Liver (tissue), 9 donors: ENCODE data around the gene PTPRD. TPM values are rescaled to one million over a fixed set of nuclear protein-coding genes. Genes with fewer than 3 reads are reported as not detected.

ENCODE experiments used
- DNase-seq: peaks from one replicate; pipeline ENCODE4 v3.0.0-alpha.2; 2017; ENCODE audit warnings: low spot score
- H3K27ac ChIP-seq, 2 donors: one replicate each; pipeline ENCODE4 v1.7.0; 2013; ENCODE audit warnings: inconsistent platforms in 2 of 2, low read length in 2 of 2, control low read depth in 1 of 2, low read depth in 1 of 2, mild to moderate bottlenecking in 1 of 2
- H3K27me3 ChIP-seq, 4 donors: one replicate each; pipeline versions ENCODE4 v1.6.1 to v1.7.0; 2013; ENCODE audit warnings: low read length in 3 of 4, inconsistent platforms in 1 of 4, mild to moderate bottlenecking in 1 of 4, moderate library complexity in 1 of 4; ENCODE audit not compliant: control insufficient read depth in 4 of 4, insufficient read depth in 4 of 4
- H3K36me3 ChIP-seq, 4 donors: one replicate each; pipeline versions ENCODE4 v1.6.1 to v1.7.0; 2013; ENCODE audit warnings: low read length in 3 of 4, mild to moderate bottlenecking in 3 of 4, low read depth in 1 of 4, moderate library complexity in 1 of 4; ENCODE audit not compliant: control insufficient read depth in 4 of 4, insufficient read depth in 3 of 4
- H3K4me1 ChIP-seq, 4 donors: one replicate each; pipeline versions ENCODE4 v1.6.1 to v1.7.0; 2013; ENCODE audit warnings: low read length in 3 of 4, mild to moderate bottlenecking in 3 of 4, moderate library complexity in 1 of 4; ENCODE audit not compliant: control insufficient read depth in 4 of 4, insufficient read depth in 4 of 4
- H3K4me3 ChIP-seq, 3 donors: one replicate each; pipeline versions ENCODE4 v1.6.1 to v1.7.0; 2013; ENCODE audit warnings: low read length in 3 of 3, control low read depth in 1 of 3, low read depth in 1 of 3, mild to moderate bottlenecking in 1 of 3
- H3K9ac ChIP-seq, 2 donors: one replicate each; pipeline ENCODE4 v1.7.0; 2013; ENCODE audit warnings: low read length in 2 of 2, mild to moderate bottlenecking in 2 of 2, moderate library complexity in 2 of 2, control low read depth in 1 of 2, low read depth in 1 of 2
- H3K9me3 ChIP-seq, 4 donors: one replicate each; pipeline versions ENCODE4 v1.6.1 to v1.7.0; 2013; ENCODE audit warnings: low read length in 3 of 4; ENCODE audit not compliant: control insufficient read depth in 4 of 4
- EGR1 ChIP-seq, 2 donors: IDR thresholded peaks; 2 replicates each; pipeline ENCODE4 v1.6.1; 2016 to 2018; ENCODE audit warnings: antibody characterized with exemption in 2 of 2, low read depth in 2 of 2
- FOXA2 ChIP-seq: IDR thresholded peaks from 2 replicates; pipeline ENCODE4 v1.6.1; 2016; ENCODE audit warnings: antibody characterized with exemption
- GABPA ChIP-seq, 2 donors: IDR thresholded peaks in 1 of 2; conservative IDR thresholded peaks in 1 of 2; 2 replicates each; pipeline ENCODE4 v1.6.1; 2016; ENCODE audit warnings: antibody characterized with exemption in 2 of 2, mild to moderate bottlenecking in 1 of 2, moderate library complexity in 1 of 2
- HNF4A ChIP-seq, 2 donors: conservative IDR thresholded peaks; 2 replicates each; pipeline ENCODE4 v1.6.1; 2016; ENCODE audit warnings: antibody characterized with exemption in 2 of 2, mild to moderate bottlenecking in 2 of 2
- HNF4G ChIP-seq: IDR thresholded peaks from 2 replicates; pipeline ENCODE4 v1.6.1; 2016; ENCODE audit warnings: antibody characterized with exemption
- JUND ChIP-seq, 2 donors: IDR thresholded peaks; 2 replicates each; pipeline ENCODE4 v1.6.1; 2016; ENCODE audit warnings: antibody characterized with exemption in 2 of 2
- NR2F2 ChIP-seq: IDR thresholded peaks from 2 replicates; pipeline ENCODE4 v1.6.1; 2016; ENCODE audit warnings: antibody characterized with exemption
- RAD21 ChIP-seq, 2 donors: IDR thresholded peaks; 2 replicates each; pipeline ENCODE4 v1.6.1; 2016; ENCODE audit warnings: antibody characterized with exemption in 2 of 2, mild to moderate bottlenecking in 2 of 2
- SP1 ChIP-seq: IDR thresholded peaks from 2 replicates; pipeline ENCODE4 v1.6.1; 2018; ENCODE audit warnings: antibody characterized with exemption, mild to moderate bottlenecking
- TAF1 ChIP-seq: conservative IDR thresholded peaks from 2 replicates; pipeline ENCODE4 v1.6.1; 2016; ENCODE audit warnings: antibody characterized with exemption, mild to moderate bottlenecking
- WGBS: extraction: QIAGEN DNeasy Blood & Tissue Kit; methylation state at CpG from one replicate; pipeline ENCODE4 v1.1.7; 2013; 5-methylcytosine and 5-hydroxymethylcytosine counted together
- polyA plus RNA-seq, 2 donors: library from polyadenylated mRNA; stranded (reverse) in 1 of 2; unstranded in 1 of 2; fragments of 200-250 nt in 1 of 2; fragments of >200 nt in 1 of 2; fragmentation: Nextera tagmentation in 1 of 2; extraction: Ambion mirVana in 1 of 2; gene quantifications; one replicate each; pipeline versions ENCODE4 v1.2.1 to v1.2.3, GENCODE V29; 2013 to 2015
- total RNA-seq, 2 donors: library from RNA; depleted of rRNA; stranded (reverse); fragments of >200 nt; gene quantifications; one replicate each; pipeline ENCODE4 v1.2.3, GENCODE V29; 2014
- TF ChIP-seq, protein P1 (sequence below): IDR thresholded peaks from 2 replicates; pipeline ENCODE4 v1.6.1; 2016; ENCODE audit warnings: antibody characterized with exemption, mild to moderate bottlenecking
- TF ChIP-seq, protein P2 (sequence below): IDR thresholded peaks from 2 replicates; pipeline ENCODE4 v1.6.1; 2016; ENCODE audit warnings: antibody characterized with exemption
- TF ChIP-seq, protein P3 (sequence below): fragments of 150-350 bp; IDR thresholded peaks from 2 replicates; pipeline ENCODE4 v1.5.1; 2017; ENCODE audit warnings: improper control_type of control experiment, low read depth, low read length; ENCODE audit not compliant: missing input control
- TF ChIP-seq, protein P4 (sequence below): IDR thresholded peaks from 2 replicates; pipeline ENCODE4 v1.6.1; 2016; ENCODE audit warnings: antibody characterized with exemption
- donor health status: healthy.
- donor health status: healthy.
- donor health status: healthy.
- donor health status: healthy.
- donor health status: healthy.

Gene PTPRD
- total and polyA plus RNA-seq, 4 donors, result 0.78 to 34.2 (median 4.7) TPM

DNA sequence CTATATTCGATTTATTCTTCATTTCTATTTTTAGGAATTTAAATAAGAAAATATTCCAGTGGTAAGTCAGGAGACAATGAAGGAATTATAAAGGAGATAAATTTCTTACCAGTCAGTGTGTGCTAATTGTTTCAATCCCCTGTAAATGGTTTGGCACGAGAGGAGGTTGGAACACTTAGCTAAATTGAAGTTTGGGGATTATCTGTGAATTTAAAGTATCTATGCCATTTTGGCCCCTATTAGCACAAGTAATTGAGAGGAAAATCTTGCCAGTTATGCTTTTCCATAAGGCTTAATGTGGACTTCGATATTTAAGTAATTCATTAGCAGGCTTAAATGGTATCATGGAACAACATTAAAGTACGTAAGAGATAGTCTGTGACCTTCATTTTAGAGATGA lies 860.8 kb downstream of the PTPRD start (continued):
- TF ChIP-seq, protein P1, sequence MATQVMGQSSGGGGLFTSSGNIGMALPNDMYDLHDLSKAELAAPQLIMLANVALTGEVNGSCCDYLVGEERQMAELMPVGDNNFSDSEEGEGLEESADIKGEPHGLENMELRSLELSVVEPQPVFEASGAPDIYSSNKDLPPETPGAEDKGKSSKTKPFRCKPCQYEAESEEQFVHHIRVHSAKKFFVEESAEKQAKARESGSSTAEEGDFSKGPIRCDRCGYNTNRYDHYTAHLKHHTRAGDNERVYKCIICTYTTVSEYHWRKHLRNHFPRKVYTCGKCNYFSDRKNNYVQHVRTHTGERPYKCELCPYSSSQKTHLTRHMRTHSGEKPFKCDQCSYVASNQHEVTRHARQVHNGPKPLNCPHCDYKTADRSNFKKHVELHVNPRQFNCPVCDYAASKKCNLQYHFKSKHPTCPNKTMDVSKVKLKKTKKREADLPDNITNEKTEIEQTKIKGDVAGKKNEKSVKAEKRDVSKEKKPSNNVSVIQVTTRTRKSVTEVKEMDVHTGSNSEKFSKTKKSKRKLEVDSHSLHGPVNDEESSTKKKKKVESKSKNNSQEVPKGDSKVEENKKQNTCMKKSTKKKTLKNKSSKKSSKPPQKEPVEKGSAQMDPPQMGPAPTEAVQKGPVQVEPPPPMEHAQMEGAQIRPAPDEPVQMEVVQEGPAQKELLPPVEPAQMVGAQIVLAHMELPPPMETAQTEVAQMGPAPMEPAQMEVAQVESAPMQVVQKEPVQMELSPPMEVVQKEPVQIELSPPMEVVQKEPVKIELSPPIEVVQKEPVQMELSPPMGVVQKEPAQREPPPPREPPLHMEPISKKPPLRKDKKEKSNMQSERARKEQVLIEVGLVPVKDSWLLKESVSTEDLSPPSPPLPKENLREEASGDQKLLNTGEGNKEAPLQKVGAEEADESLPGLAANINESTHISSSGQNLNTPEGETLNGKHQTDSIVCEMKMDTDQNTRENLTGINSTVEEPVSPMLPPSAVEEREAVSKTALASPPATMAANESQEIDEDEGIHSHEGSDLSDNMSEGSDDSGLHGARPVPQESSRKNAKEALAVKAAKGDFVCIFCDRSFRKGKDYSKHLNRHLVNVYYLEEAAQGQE, result no peak

DNA sequence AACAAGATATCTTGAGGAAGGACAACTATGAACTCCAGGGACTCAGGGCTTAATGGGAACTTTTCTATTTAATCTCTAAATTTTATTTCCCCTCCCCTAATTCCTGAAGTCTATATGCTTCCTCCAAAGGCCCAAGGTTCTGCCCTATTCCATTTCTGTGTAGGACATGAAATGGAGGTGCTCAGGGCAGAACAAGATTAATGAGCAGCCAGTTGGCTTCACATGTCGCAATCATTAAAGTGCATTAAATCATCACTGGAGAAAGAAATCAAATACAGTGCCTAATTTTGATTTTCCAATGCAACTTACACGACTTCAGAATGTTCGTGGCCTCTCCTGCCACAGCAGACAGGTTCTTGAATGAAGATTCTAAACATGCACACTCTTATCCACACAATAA lies 862.1 kb downstream of the PTPRD start:
- H3K9ac ChIP-seq, result no peak overlapping the region
- TF ChIP-seq RAD21 (IDR thresholded peaks at IDR 0.05) (no peak), JUND (IDR thresholded peaks at IDR 0.05) (no peak), SP1 (no peak), NR2F2 (no peak), HNF4G (no peak), GABPA (IDR thresholded peaks at IDR 0.05 in 1 of 2, conservative IDR thresholded peaks at IDR 0.05 in 1 of 2) (no peak), EGR1 (IDR thresholded peaks at IDR 0.05; ENCODE audit: low read depth in 2 of 2) (no peak), FOXA2 (no peak), HNF4A (conservative IDR thresholded peaks at IDR 0.05) (no peak), TAF1 (no peak)
- TF ChIP-seq, protein P1, result no peak
- TF ChIP-seq, protein P2, sequence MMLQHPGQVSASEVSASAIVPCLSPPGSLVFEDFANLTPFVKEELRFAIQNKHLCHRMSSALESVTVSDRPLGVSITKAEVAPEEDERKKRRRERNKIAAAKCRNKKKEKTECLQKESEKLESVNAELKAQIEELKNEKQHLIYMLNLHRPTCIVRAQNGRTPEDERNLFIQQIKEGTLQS, result no peak
- TF ChIP-seq, protein P3, sequence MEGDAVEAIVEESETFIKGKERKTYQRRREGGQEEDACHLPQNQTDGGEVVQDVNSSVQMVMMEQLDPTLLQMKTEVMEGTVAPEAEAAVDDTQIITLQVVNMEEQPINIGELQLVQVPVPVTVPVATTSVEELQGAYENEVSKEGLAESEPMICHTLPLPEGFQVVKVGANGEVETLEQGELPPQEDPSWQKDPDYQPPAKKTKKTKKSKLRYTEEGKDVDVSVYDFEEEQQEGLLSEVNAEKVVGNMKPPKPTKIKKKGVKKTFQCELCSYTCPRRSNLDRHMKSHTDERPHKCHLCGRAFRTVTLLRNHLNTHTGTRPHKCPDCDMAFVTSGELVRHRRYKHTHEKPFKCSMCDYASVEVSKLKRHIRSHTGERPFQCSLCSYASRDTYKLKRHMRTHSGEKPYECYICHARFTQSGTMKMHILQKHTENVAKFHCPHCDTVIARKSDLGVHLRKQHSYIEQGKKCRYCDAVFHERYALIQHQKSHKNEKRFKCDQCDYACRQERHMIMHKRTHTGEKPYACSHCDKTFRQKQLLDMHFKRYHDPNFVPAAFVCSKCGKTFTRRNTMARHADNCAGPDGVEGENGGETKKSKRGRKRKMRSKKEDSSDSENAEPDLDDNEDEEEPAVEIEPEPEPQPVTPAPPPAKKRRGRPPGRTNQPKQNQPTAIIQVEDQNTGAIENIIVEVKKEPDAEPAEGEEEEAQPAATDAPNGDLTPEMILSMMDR, result no peak
- TF ChIP-seq, protein P4, sequence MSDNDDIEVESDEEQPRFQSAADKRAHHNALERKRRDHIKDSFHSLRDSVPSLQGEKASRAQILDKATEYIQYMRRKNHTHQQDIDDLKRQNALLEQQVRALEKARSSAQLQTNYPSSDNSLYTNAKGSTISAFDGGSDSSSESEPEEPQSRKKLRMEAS, result no peak
- H3K4me1 ChIP-seq, result peaks cover 2 to 32% (median 22%) of the 10 kb centered on the region in 4 donors
- WGBS, result 72% methylated on average over 3 of the region's 3 CpGs
- H3K9me3 ChIP-seq, result no peaks in the 10 kb centered on the region
- H3K27me3 ChIP-seq, result no peaks in the 10 kb centered on the region
- H3K4me3 ChIP-seq, result no peak overlapping the region
- H3K27ac ChIP-seq, result no peak overlapping the region
- no peak for DNase-seq
- H3K36me3 ChIP-seq, result no peaks in the 10 kb centered on the region
